ENCODE data around the gene FAM107A. TPM values are rescaled to one million over a fixed set of nuclear protein-coding genes. Genes with fewer than 3 reads are reported as not detected.

FAM107A gene
- total and polyA plus RNA-seq, 8 donors = 4.7 to 55.4 (median 19.9) TPM

DNA sequence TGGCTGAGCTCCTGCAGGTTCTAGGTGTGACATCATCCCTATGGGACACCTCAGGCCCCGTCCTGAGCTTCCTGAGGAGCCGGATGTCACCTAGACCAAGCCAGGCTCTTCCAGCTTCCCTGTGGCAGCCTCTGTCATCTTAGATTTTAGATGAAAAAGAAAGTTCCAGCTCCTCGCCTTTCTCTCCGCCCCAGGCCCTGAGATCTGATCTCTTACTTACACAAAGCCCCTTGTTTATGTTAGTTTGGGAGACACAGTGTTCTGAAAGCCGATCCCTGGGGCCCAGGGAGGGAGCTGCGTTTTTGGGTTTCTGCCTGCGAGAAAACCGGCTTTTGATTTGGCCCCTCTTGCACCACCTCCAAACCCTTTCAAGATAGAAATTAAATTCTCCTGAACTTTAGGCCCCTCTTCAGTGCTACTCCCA is 40.2 kb upstream of the FAM107A start:
- peak overlapping the region in 4 of 5 donors; percentile 59 to 77 (median 68) for H3K27ac ChIP-seq
- 35 to 51% (median 49%) methylated on average over 8 of the region's 8 CpGs for WGBS, 5 donors
- no peaks in the 10 kb centered on the region for H3K27me3 ChIP-seq
- peak; percentile 31 to 47 for DNase-seq
- H3K4me1 ChIP-seq = peaks cover 0 to 21% (median 4%) of the 10 kb centered on the region in 4 donors
- H3K9me3 ChIP-seq = no peaks in the 10 kb centered on the region
- no peaks in the 10 kb centered on the region for H3K36me3 ChIP-seq
- intact Hi-C loops (cut with DNase I; ENCODE audit: low total_unique reads) = no loop called here
- TF ChIP-seq POLR2A (IDR thresholded peaks at IDR 0.05) (no peak), POLR2AphosphoS5 (IDR thresholded peaks at IDR 0.05) (peak in 1 of 3 donors; percentile 52)
- H3K4me3 ChIP-seq = no peak overlapping the region

- 64 to 88% (median 76%) methylated on average over 6 to 7 of the region's 7 CpGs for WGBS, 5 donors
- intact Hi-C loops (cut with DNase I; ENCODE audit: low total_unique reads) = no loop called here
Measured at GRCh38 chr3:58613236-58614132, 36.3 kb upstream of the FAM107A start.

DNA sequence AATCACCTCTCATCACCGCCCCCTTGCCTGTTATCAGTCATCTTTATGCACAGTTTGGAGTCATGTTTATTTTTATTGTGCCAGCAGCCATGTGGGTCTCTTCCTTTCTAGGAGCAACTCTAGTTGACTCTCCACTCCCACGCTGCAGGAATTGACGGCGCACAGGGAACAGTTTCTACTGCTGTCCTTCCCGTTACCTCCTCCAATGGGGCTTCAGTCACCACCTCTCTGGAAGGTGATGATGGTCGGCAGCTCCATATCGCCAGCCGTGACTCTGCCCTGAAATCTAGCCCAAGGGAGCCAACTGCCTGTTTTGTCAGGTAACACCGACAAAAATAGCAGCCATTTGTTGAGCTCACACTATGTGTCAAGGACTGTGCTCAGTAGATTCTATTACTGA is 35.6 kb upstream of the FAM107A start:
- Histone ChIP-seq H3K9me3 (no peaks in the 10 kb centered on the region), H3K27me3 (no peaks in the 10 kb centered on the region), H3K4me3 (no peak overlapping the region), H3K4me1 (peaks cover 0 to 9% (median 4%) of the 10 kb centered on the region in 4 donors), H3K27ac (no peak overlapping the region), H3K36me3 (no peaks in the 10 kb centered on the region)
- no peak for TF ChIP-seq POLR2AphosphoS5 (IDR thresholded peaks at IDR 0.05)
- no peak for TF ChIP-seq CTCF (IDR thresholded peaks at IDR 0.05)
- TF ChIP-seq POLR2A (IDR thresholded peaks at IDR 0.05) = no peak
- no peak for TF ChIP-seq EP300 (IDR thresholded peaks at IDR 0.05)
- intact Hi-C loops (cut with DNase I; ENCODE audit: low total_unique reads) = no loop called here
- DNase-seq = no peak
- WGBS, 5 donors = 76 to 87% (median 85%) methylated on average over 9 of the region's 9 CpGs

More at GRCh38 chr3:58613236-58614132, 36.3 kb upstream of the FAM107A start:
- H3K4me1 ChIP-seq = peaks cover 0 to 16% (median 4%) of the 10 kb centered on the region in 4 donors
- H3K27ac ChIP-seq = no peak overlapping the region
- H3K36me3 ChIP-seq = no peaks in the 10 kb centered on the region
- H3K4me3 ChIP-seq = no peak overlapping the region
- no peak for DNase-seq
- no peaks in the 10 kb centered on the region for H3K27me3 ChIP-seq
- H3K9me3 ChIP-seq = no peaks in the 10 kb centered on the region
- TF ChIP-seq CTCF (IDR thresholded peaks at IDR 0.05) (no peak), EP300 (IDR thresholded peaks at IDR 0.05) (no peak), POLR2AphosphoS5 (IDR thresholded peaks at IDR 0.05) (no peak), POLR2A (IDR thresholded peaks at IDR 0.05) (no peak)

GRCh38 chr3:58609990-58610389 is 32.8 kb upstream of the FAM107A start:
- WGBS, 5 donors = 80 to 91% (median 86%) methylated on average over 3 to 7 of the region's 7 CpGs
- Histone ChIP-seq H3K27me3 (no peaks in the 10 kb centered on the region), H3K9me3 (no peaks in the 10 kb centered on the region), H3K36me3 (no peaks in the 10 kb centered on the region), H3K4me3 (no peak overlapping the region), H3K27ac (no peak overlapping the region), H3K4me1 (no peaks in the 10 kb centered on the region)
- DNase-seq = no peak
- no peak for TF ChIP-seq POLR2AphosphoS5 (IDR thresholded peaks at IDR 0.05)
- TF ChIP-seq EP300 (IDR thresholded peaks at IDR 0.05) = no peak
- TF ChIP-seq CTCF (IDR thresholded peaks at IDR 0.05) = no peak
- TF ChIP-seq POLR2A (IDR thresholded peaks at IDR 0.05) = no peak
- intact Hi-C loops (cut with DNase I; ENCODE audit: low total_unique reads) = no loop called here

DNA sequence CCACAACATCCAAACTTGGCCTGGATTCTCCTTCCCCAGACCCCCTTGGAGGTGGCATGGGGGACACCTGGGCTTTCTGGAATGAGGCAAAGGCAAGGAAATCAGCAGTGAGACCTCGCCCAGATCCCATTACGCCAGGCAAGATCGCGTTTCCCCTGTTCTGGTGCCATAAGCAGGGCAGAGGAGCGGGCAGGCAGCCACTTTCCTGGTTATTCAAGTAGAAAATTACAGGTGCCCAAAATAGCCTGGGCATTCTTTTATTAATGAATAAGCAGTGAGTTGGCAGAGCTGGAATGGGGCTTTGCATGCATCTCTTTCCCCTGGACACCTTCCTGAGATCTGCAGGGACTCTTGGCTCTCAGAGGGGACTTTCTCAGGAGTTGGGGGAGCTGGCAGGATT is 31.5 kb upstream of the FAM107A start:
- TF ChIP-seq EP300 (IDR thresholded peaks at IDR 0.05) (no peak), CTCF (IDR thresholded peaks at IDR 0.05) (no peak), POLR2AphosphoS5 (IDR thresholded peaks at IDR 0.05) (no peak), POLR2A (IDR thresholded peaks at IDR 0.05) (no peak)
- DNase-seq = no peak
- WGBS, 5 donors = 77 to 91% (median 83%) methylated on average over 5 of the region's 5 CpGs
- Histone ChIP-seq H3K4me1 (no peaks in the 10 kb centered on the region), H3K9me3 (peaks cover 0 to 10% (median 2%) of the 10 kb centered on the region in 4 donors), H3K27me3 (no peaks in the 10 kb centered on the region), H3K4me3 (no peak overlapping the region), H3K36me3 (no peaks in the 10 kb centered on the region), H3K27ac (no peak overlapping the region)
- intact Hi-C loops (cut with DNase I; ENCODE audit: low total_unique reads) = no loop called here

Data from stomach (tissue), 9 donors.